ENCODE results near the gene GPR137. TPM values are rescaled to one million over a fixed set of nuclear protein-coding genes. Genes with fewer than 3 reads are reported as not detected.

GPR137 gene
- total RNA-seq, 2 donors from 2014 or later, result 57.7 to 58.4 TPM

- Mint-ChIP-seq H3K27me3 (ENCODE audit: insufficient read depth) (peaks cover 94% of the 10 kb centered on the region), H3K27ac (no peak overlapping the region), H3K36me3 (ENCODE audit: low read depth) (no peaks in the 10 kb centered on the region), H3K9me3 (no peaks in the 10 kb centered on the region), H3K4me3 (no peak overlapping the region), H3K4me1 (no peaks in the 10 kb centered on the region)
- WGBS, 2 experiments (ENCODE audit: insufficient coverage in 1 of 2, insufficient read length in 1 of 2), result 74 to 77% methylated on average over 16 to 18 of the region's 18 CpGs
- Histone ChIP-seq H3K9me3 (ENCODE audit: control insufficient read depth, low read length) (no peaks in the 10 kb centered on the region), H3K4me3 (ENCODE audit: low read length) (no peak overlapping the region), H3K9ac (ENCODE audit: extremely low read depth, low read length, poor library complexity, severe bottlenecking) (no peak overlapping the region), H3K4me1 (ENCODE audit: control insufficient read depth, insufficient read depth, low read length) (no peaks in the 10 kb centered on the region), H3K36me3 (ENCODE audit: control insufficient read depth, insufficient read depth, low read length) (no peaks in the 10 kb centered on the region), H3K27ac (ENCODE audit: low read depth, low read length) (no peak overlapping the region), H3K27me3 (ENCODE audit: control insufficient read depth, insufficient read depth, low read length, poor library complexity, severe bottlenecking) (peaks cover 92% of the 10 kb centered on the region)
- TF ChIP-seq CTCF (conservative IDR thresholded peaks at IDR 0.05), result no peak
- no peak for DNase-seq
Observed at GRCh38 chr11:64297699-64298358, 12.2 kb downstream of the GPR137 start.

DNA sequence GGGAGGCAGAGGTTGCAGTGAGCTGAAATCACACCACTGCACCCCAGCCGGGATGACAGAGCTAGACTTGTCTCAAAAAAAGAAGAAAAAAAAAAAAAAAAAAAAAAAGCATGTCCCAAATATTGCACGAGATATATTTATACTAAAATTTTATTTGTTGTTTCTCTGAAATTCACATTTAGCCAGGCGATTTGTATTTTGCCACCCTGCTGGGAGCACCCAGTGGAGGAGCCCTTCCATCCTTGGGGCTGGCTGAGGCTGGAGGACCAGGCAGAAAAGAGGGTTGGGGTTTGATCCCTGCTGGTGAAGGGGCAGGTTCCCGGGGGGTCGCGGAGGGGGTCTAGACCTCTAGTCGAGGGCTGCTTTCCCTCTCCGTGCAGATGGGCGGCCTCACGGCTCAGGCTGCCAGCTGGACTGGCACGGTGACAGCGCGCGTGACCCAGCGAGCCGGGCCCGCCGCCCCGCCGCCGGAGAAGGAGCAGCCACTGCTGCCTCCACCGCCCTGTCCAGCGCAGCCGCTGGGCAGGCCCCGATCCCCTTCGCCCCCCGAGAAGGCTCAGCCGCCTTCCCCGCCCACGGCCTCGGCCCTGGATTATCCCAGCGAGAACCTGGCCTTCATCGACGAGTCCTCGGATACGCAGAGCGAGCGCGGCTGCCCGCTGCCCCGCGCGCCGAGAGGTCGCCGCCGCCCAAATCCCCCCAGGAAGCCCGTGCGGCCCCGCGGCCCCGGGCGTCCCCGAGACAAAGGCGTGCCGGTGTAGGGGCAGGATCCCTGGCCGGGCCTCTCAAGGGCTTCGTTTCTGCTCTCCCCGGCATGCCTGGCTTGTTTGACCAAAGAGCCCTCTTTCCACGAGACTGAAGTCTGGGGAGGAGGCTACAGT, 13.6 kb downstream of the GPR137 start:
- H3K27me3 Mint-ChIP-seq (ENCODE audit: insufficient read depth), result peaks cover 83% of the 10 kb centered on the region
- H3K27ac ChIP-seq (ENCODE audit: low read depth, low read length), result no peak overlapping the region
- no peaks in the 10 kb centered on the region for H3K36me3 ChIP-seq (ENCODE audit: control insufficient read depth, insufficient read depth, low read length)
- peak overlapping the region; percentile 44 for H3K4me3 Mint-ChIP-seq
- H3K4me1 Mint-ChIP-seq, result peaks cover 1% of the 10 kb centered on the region
- no peaks in the 10 kb centered on the region for H3K9me3 Mint-ChIP-seq
- no peak overlapping the region for H3K4me3 ChIP-seq (ENCODE audit: low read length)
- no peaks in the 10 kb centered on the region for H3K9me3 ChIP-seq (ENCODE audit: control insufficient read depth, low read length)
- H3K36me3 Mint-ChIP-seq (ENCODE audit: low read depth), result no peaks in the 10 kb centered on the region
- no peak for TF ChIP-seq CTCF (conservative IDR thresholded peaks at IDR 0.05)
- H3K9ac ChIP-seq (ENCODE audit: extremely low read depth, low read length, poor library complexity, severe bottlenecking), result no peak overlapping the region
- DNase-seq, result no peak
- peaks cover 85% of the 10 kb centered on the region for H3K27me3 ChIP-seq (ENCODE audit: control insufficient read depth, insufficient read depth, low read length, poor library complexity, severe bottlenecking)
- no peaks in the 10 kb centered on the region for H3K4me1 ChIP-seq (ENCODE audit: control insufficient read depth, insufficient read depth, low read length)
- 10 to 13% methylated on average over 54 to 59 of the region's 60 CpGs for WGBS, 2 experiments (ENCODE audit: insufficient coverage in 1 of 2, insufficient read length in 1 of 2)
- no peak overlapping the region for H3K27ac Mint-ChIP-seq

DNA sequence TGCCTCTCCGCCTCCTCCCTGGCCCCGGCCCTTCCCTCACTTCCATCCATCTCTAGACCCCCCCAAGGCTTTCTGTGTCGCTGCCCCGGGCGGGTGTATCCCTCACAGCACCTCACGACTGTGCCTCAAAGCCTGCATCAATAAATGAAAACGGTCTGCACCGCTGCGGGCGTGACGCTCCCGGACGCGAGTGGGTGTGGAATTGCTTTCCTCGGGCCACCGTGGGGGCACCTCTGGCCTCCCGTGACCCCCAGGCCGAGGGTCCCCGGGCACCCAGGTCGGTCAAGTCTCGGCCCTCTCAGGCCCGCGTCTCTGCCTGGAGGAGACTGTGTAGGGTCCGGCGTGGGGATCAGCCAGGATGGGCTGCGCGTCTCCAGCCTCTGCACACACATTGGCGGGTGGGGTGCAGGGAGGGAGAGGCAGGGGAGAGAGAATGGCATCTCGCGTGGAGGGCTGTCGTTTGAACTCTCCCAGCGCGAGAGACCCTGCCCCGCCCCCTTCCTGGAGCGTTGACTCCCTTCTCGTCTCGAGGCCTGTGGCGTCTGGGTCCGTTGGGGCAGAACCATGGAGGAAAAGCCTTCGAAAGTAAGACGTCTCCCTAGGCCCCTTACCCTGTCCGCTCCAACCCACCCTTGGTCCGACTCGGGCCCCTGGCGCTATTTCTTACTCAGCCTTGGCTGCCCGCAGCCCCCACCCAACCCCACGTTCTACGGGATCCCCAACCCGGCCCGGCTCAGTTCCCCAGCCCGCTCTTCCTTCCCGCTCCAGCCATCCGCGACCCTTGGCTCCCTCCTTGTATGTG, 14.4 kb downstream of the GPR137 start, which contains the start of gene CATSPERZ:
CATSPERZ (plus strand) TSS at position 512 of the 802 bp plus-strand sequence; CDS start at position 565, 53 bp downstream.
- no peaks in the 10 kb centered on the region for H3K36me3 Mint-ChIP-seq (ENCODE audit: low read depth)
- Histone ChIP-seq H3K27ac (ENCODE audit: low read depth, low read length) (no peak within 1 kb of the TSS), H3K36me3 (ENCODE audit: control insufficient read depth, insufficient read depth, low read length) (no peaks in the 10 kb centered on the region), H3K9me3 (ENCODE audit: control insufficient read depth, low read length) (no peaks in the 10 kb centered on the region), H3K4me1 (ENCODE audit: control insufficient read depth, insufficient read depth, low read length) (no peaks in the 10 kb centered on the region), H3K9ac (ENCODE audit: extremely low read depth, low read length, poor library complexity, severe bottlenecking) (no peak within 1 kb of the TSS), H3K4me3 (ENCODE audit: low read length) (peak within 1 kb of the TSS; percentile 30), H3K27me3 (ENCODE audit: control insufficient read depth, insufficient read depth, low read length, poor library complexity, severe bottlenecking) (peaks cover 76% of the 10 kb centered on the region)
- no peak within 1 kb of the TSS for H3K27ac Mint-ChIP-seq
- WGBS, 2 experiments (ENCODE audit: insufficient coverage in 1 of 2, insufficient read length in 1 of 2), result 11 to 15% methylated on average over 28 to 54 of the region's 54 CpGs
- DNase-seq, result peak; percentile 74
- H3K4me1 Mint-ChIP-seq, result peaks cover 2% of the 10 kb centered on the region
- peak within 1 kb of the TSS; percentile 44 for H3K4me3 Mint-ChIP-seq
- no peaks in the 10 kb centered on the region for H3K9me3 Mint-ChIP-seq
- H3K27me3 Mint-ChIP-seq (ENCODE audit: insufficient read depth), result peaks cover 75% of the 10 kb centered on the region
- TF ChIP-seq CTCF (conservative IDR thresholded peaks at IDR 0.05), result no peak

Data from endodermal cell (in vitro differentiated cells).